Panc1 (cell line): ENCODE results near the gene PAMR1. TPM values are rescaled to one million over a fixed set of nuclear protein-coding genes. Genes with fewer than 3 reads are reported as not detected.

ENCODE experiments used
- ATAC-seq: fragments of 200-7000 bp; cut with Tn5 transposase; 2 replicates; pipeline ENCODE4 v1.9.1; 2020; ENCODE audit warnings: mild to moderate bottlenecking, moderate library complexity
- BruUV-seq: library from RNA; stranded (reverse); fragments of 400-500 nt; replicated peaks from 2 replicates; lab custom pipeline; 2021; lab: Mats Ljungman, UMichigan
- CTCF ChIA-PET: fragments of 300-600 bp; sonication (Branson Sonifier 250); formaldehyde crosslinking; loops from one replicate; lab custom pipeline; 2022; ENCODE audit warnings: antibody characterized with exemption; lab: Charles Lee
- POLR2A ChIA-PET: fragments of 300-600 bp; sonication (Branson Sonifier 250); formaldehyde crosslinking; loops from one replicate; lab custom pipeline; 2022; ENCODE audit warnings: antibody characterized with exemption; lab: Charles Lee
- DNase-seq: peaks from one replicate; pipeline ENCODE4 v3.0.0-alpha.2; 2010; ENCODE audit warnings: low read depth, low spot score
- H3K27ac ChIP-seq: 2 replicates; pipeline ENCODE4 v1.5.1; 2011; ENCODE audit warnings: mild to moderate bottlenecking, low read length, inconsistent platforms
- H3K27me3 ChIP-seq: fragments of 200-500 bp; sonication (Bioruptor generic); 2 replicates; pipeline ENCODE4 v1.6.0; 2014; ENCODE audit warnings: low read length, inconsistent platforms; ENCODE audit not compliant: control insufficient read depth, insufficient read depth
- H3K36me3 ChIP-seq: fragments of 200-500 bp; sonication (Bioruptor generic); 2 replicates; pipeline ENCODE4 v1.5.1; 2014; ENCODE audit warnings: inconsistent platforms, mild to moderate bottlenecking, low read length, moderate library complexity; ENCODE audit not compliant: control insufficient read depth, insufficient read depth
- H3K4me1 ChIP-seq: 2 replicates; pipeline ENCODE4 v1.5.1; 2011; ENCODE audit warnings: inconsistent platforms, mild to moderate bottlenecking, low read length, moderate library complexity; ENCODE audit not compliant: control insufficient read depth, insufficient read depth
- H3K4me3 ChIP-seq, 2 experiments: 2 replicates each; pipeline ENCODE4 v1.5.1; 2011 to 2012; ENCODE audit warnings: low read depth in 2 of 2, low read length in 2 of 2, mild to moderate bottlenecking in 2 of 2, inconsistent platforms in 1 of 2, moderate library complexity in 1 of 2
- H3K9me3 ChIP-seq: fragments of 200-500 bp; sonication (Bioruptor generic); 2 replicates; pipeline ENCODE4 v1.5.1; 2014; ENCODE audit warnings: low read depth, mild to moderate bottlenecking, inconsistent platforms, low read length, moderate library complexity; ENCODE audit not compliant: control insufficient read depth, insufficient read depth
- CTCF ChIP-seq: fragments of 450-650 bp; IDR thresholded peaks from 2 replicates; pipeline ENCODE4 v1.5.1; 2017; ENCODE audit warnings: mild to moderate bottlenecking
- POLR2AphosphoS5 ChIP-seq: IDR thresholded peaks from 2 replicates; pipeline ENCODE4 v1.6.1; 2012; ENCODE audit warnings: mild to moderate bottlenecking, low read depth, low read length, moderate library complexity
- REST ChIP-seq, 2 experiments: IDR thresholded peaks; 2 replicates each; pipeline ENCODE4 v1.6.1; 2011 to 2012; ENCODE audit warnings: low read depth in 2 of 2, control low read depth in 1 of 2, low read length in 1 of 2, mild to moderate bottlenecking in 1 of 2, moderate library complexity in 1 of 2; ENCODE audit not compliant: insufficient read depth in 1 of 2
- SIN3A ChIP-seq: IDR thresholded peaks from 2 replicates; pipeline ENCODE4 v1.6.1; 2012; ENCODE audit warnings: low read depth, mild to moderate bottlenecking, low read length, moderate library complexity, borderline replicate concordance; ENCODE audit not compliant: insufficient read depth
- TCF7L2 ChIP-seq: IDR thresholded peaks from 2 replicates; pipeline ENCODE4 v1.6.1; 2011; ENCODE audit warnings: mild to moderate bottlenecking, low read depth, low read length, inconsistent platforms
- in situ Hi-C: cut with HindIII; loops from 2 replicates; pipeline ENCODE4 v1.10.0; 2016; ENCODE audit warnings: low sequenced_read_pairs, low pct_unique_long_range_greater_than_20kb
- intact Hi-C: fragments of 100-400 bp; cut with micrococcal nuclease; formaldehyde crosslinking; loops from one replicate; pipeline ENCODE4 v1.10.0; 2022; ENCODE audit not compliant: unreplicated experiment
- total RNA-seq: library from RNA; stranded (reverse); gene quantifications from one replicate; pipeline ENCODE4 v1.2.1, GENCODE V29; 2021; ENCODE audit not compliant: unreplicated experiment

The PAMR1 gene
- total RNA-seq, 1 experiment from 2014 or later: 0.13 TPM

GRCh38 chr11:35545391-35546003 is 20.1 kb upstream of the PAMR1 start:
- H3K36me3 ChIP-seq: no peaks in the 10 kb centered on the region
- in situ Hi-C loops: no loop called here
- BruUV-seq: no TSS peak
- H3K9me3 ChIP-seq: no peaks in the 10 kb centered on the region
- peaks cover 16% of the 10 kb centered on the region for H3K27me3 ChIP-seq
- H3K27ac ChIP-seq: no peak overlapping the region
- DNase-seq: no peak
- CTCF ChIA-PET: no interaction called here
- intact Hi-C loops: no loop called here
- TF ChIP-seq SIN3A (no peak), CTCF (no peak), POLR2AphosphoS5 (no peak), REST (IDR thresholded peaks at IDR 0.05; ENCODE audit: insufficient read depth in 1 of 2, low read depth in 2 of 2, low read length in 1 of 2) (no peak), TCF7L2 (no peak)
- no peak overlapping the region for H3K4me3 ChIP-seq
- H3K4me1 ChIP-seq: no peaks in the 10 kb centered on the region
- no peak for ATAC-seq
- POLR2A ChIA-PET: no interaction called here

GRCh38 chr11:35543481-35543880 is 18.1 kb upstream of the PAMR1 start:
- Histone ChIP-seq H3K4me1 (no peaks in the 10 kb centered on the region), H3K27ac (no peak overlapping the region), H3K36me3 (no peaks in the 10 kb centered on the region), H3K27me3 (peaks cover 14% of the 10 kb centered on the region), H3K9me3 (no peaks in the 10 kb centered on the region), H3K4me3 (no peak overlapping the region)
- in situ Hi-C loops: no loop called here
- intact Hi-C loops: no loop called here
- no peak for TF ChIP-seq CTCF
- TF ChIP-seq SIN3A: no peak
- TF ChIP-seq POLR2AphosphoS5: no peak
- no peak for TF ChIP-seq REST (IDR thresholded peaks at IDR 0.05; ENCODE audit: insufficient read depth in 1 of 2, low read depth in 2 of 2, low read length in 1 of 2)
- no peak for TF ChIP-seq TCF7L2
- ATAC-seq (no peak), DNase-seq (no peak)
- CTCF ChIA-PET: no interaction called here
- no TSS peak for BruUV-seq
- POLR2A ChIA-PET: no interaction called here
